Heart left ventricle (tissue), 13 donors: ENCODE results near the gene SHE.

Source experiments
- CTCF ChIP-seq, 12 donors: fragments of 200-600 bp; sonication (generic) in 4 of 12; IDR thresholded peaks; one replicate each; pipeline versions ENCODE4 v1.5.0 to v1.8.0; 2018 to 2022; ENCODE audit warnings: antibody characterized with exemption in 12 of 12, mild to moderate bottlenecking in 5 of 12
- POLR2A ChIP-seq, 2 donors: fragments of 450-650 bp; IDR thresholded peaks; one replicate each; pipeline ENCODE4 v1.6.1; 2017; ENCODE audit warnings: antibody characterized with exemption in 2 of 2, mild to moderate bottlenecking in 2 of 2, moderate library complexity in 2 of 2
- donor health status: ischemic (EF 13 %, LVEDD 7.1; RV severe dilation, severe dysfunction).
- donor health status: DM: no; HTN: yes; CAD: no.
- donor health status: DM: no; HTN: no; CAD: no.
- donor health status: ischemic (EF 25% LVEDD 6.9; RV normal size, moderate dysfunction).
- donor health status: ischemic (EF 25% LVEDD 5.7; RV mildly dilated, moderate dysfunction).
- donor health status: ischemic (EF 35%, LVEDD 5.7; RV mildly dilated, moderate dysfunction).
- donor health status: nonischemic (EF 11% LVEDD 7.7; RV severe dilation, severe dysfunction).
- donor health status: DM: yes; HTN: yes; CAD: no.
- donor health status: PGD.
- donor health status: ischemic (EF 29% LVEDD 5.4; RV normal size, mild dysfunction).
- donor health status: nonischemic (EF 23%, LVEDD 6.1; RV moderate dilation, normal function).

GRCh38 chr1:154546264-154547063, 44.3 kb upstream of the SHE start:
- TF ChIP-seq CTCF (IDR thresholded peaks at IDR 0.05) (peak; percentile 71 to 85 (median 78)), POLR2A (IDR thresholded peaks at IDR 0.05) (no peak)
